NCI-H2196 treated with DMSO at 0.1 percent for 48 hours (cell line): Measurements from ENCODE around the gene ATP2C1.
"Not testable (repeated sequence)": the region's sequence is repeated elsewhere in the genome, so short reads cannot be mapped to it uniquely, and the experiment has no call there.

Source experiments
- DNase-seq: peaks from one replicate; lab custom pipeline; 2025; ENCODE audit not compliant: unreplicated experiment; lab: John Stamatoyannopoulos, UW

The ATP2C1 gene

GRCh38 chr3:130893376-130894129 is at the start of gene ATP2C1:
TSS of gene ATP2C1 (plus strand) at chr3:130894084. CDS start at chr3:130894770, 686 bp downstream.
- DNase-seq: peak; percentile 97

- no peak for DNase-seq
These were observed 49.4 kb upstream of the ATP2C1 start for GRCh38 chr3:130844462-130844861.

GRCh38 chr3:130846181-130846580 is 47.7 kb upstream of the ATP2C1 start:
- DNase-seq: no peak

DNA sequence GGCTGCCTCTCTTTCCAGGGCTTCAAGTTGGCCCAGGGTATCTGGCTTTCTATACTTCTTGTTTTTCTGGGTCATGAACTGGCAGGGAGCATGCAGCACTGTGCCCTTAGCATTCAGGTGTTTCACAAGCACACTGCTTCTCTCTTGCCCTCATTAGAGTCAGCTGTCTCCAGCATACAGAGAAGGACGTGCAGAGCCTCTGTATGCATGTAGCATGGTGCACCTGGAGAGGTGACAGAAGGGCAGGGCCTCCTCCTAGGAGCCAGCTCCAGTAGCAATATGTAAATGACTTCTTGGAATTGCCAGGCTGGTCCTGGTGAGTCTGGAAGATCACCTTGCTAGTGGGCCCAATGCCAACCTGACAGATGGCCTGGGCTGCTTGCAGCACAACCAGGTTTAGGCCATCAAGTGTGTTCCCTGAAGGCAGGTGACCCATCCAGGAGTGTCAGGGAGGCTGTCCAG is 44.8 kb upstream of the ATP2C1 start:
- peak; percentile 94 for DNase-seq

- peak; percentile 87 for DNase-seq
These were observed 43.7 kb upstream of the ATP2C1 start for GRCh38 chr3:130850044-130850797.

GRCh38 chr3:130850843-130851242 is 43.0 kb upstream of the ATP2C1 start:
- DNase-seq: no peak

DNA sequence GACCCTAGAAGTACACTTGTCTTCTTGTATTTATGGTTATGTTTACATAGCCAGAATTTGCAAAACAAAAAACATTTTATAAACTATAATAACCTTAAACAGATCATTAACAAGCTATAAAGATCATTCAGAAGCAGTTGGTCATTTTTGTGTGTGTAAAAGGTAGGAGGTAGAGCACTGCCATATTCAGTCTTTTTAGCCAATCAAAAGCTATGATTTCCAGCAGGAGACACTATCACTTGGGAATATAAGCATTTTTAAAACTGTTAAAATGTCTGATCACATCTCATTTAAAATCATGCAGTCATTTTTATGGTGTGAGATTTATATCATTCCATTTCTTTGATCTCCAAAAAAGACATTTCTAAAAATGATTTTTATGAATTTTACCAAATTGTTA is 42.6 kb upstream of the ATP2C1 start:
- no peak for DNase-seq

- DNase-seq: no peak
These were observed 40.3 kb upstream of the ATP2C1 start for GRCh38 chr3:130853581-130853980.

DNA sequence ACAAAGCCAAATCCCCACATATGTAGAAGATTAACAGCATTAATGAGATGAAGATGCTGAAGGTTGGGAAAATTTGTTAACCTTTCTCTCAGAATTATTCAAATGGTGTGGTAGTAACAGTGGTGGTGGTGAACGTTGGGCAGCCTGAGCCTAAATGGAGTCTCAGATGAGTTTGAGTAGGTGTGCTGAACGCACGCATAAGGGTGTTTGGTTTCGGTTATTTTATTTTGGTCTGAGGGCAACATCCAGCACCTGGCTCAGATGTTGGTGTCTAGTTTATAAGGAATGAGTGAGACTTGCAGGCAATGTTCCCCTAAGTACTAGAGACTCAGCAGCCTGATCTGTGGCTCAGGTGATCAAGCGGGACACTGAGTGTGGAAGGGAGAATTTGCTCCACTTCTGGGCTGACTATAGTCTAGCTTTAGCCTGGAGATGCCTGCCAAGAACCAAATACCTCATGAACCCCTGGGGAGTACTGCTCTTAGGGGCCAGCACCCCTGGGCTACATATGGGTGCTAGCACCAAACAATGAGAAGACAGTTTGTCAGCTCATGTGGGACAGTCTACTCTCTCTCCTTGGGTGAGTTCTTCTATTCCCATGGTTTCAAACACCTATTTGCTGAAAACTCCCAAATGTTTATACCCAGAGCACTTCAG is 39.5 kb upstream of the ATP2C1 start:
- no peak for DNase-seq

DNA sequence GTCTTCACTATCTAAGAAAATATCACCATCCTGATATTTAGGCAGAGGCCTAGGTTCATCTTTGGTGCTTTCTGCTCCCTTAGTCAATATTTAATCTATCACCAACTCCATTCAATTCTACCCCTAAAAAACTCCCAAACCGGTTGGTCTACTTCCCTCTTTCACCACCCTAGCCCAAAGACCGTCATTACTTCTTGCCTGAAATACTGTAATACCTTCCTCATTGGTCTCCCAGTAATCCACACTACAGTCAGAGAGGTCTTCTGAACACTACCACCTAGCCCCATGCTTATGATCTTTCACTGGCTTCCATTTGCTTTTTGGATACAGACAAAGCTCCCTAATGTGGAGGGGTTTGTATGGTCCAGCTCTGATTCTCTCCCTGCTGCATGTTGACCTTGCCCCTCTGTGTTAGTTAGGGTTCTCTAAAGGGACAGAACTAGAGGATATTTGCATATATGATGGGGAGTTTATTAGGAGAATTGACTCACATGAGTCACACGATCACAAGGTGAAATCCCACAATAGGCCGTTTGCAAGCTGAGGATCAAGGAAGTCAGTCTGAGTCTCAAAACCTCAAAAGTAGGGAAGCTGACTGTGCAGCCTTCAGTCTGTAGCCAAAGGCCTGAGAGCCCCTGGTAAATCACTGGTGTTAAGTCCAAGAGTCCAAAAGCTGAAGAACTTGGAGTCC is 36.4 kb upstream of the ATP2C1 start:
- DNase-seq: no peak

- not testable (repeated sequence) for DNase-seq
These were observed 31.8 kb upstream of the ATP2C1 start for GRCh38 chr3:130862130-130862529.

GRCh38 chr3:130865489-130865888 is 28.4 kb upstream of the ATP2C1 start:
- DNase-seq: no peak

DNA sequence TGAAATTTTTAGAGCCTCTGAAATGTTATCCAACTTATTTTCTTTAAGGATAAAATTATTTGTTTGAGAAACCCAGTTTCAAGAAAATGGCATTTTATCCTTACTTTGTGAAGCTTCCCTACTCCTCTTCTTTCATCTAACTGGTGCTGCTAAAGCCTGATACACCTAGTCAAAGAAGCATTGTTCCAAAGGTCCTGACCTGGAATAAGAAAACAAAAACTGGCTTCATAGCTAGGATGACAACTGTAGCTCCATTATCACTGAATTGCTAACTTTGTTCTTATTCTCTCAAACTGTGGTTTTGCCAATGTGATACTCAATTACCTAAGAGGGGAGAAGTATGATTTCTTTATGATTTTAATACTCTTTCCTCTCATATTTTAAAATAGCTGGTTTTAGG is 27.6 kb upstream of the ATP2C1 start:
- no peak for DNase-seq

GRCh38 chr3:130870423-130870822 is 23.5 kb upstream of the ATP2C1 start:
- DNase-seq: no peak

DNA sequence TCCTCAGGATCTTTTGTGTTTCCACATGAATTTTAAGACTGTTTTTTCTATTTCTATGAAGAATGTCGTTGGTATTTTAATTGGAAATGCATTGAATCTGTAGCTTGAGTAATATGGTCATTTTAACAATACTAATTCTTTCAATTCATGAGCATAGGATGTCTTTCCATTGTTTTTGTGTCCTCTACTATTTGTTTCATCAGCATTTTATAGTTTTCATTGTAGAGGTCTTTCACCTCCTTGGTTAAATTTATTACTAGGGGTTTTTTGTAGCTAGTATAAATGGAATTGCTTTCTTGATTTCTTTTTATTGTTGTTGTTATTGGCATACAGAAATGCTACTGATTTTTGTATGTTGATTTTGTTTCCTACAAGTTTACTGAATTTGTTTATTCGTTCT is 17.3 kb upstream of the ATP2C1 start:
- no peak for DNase-seq

GRCh38 chr3:130878464-130878863 is 15.4 kb upstream of the ATP2C1 start:
- DNase-seq: no peak

DNA sequence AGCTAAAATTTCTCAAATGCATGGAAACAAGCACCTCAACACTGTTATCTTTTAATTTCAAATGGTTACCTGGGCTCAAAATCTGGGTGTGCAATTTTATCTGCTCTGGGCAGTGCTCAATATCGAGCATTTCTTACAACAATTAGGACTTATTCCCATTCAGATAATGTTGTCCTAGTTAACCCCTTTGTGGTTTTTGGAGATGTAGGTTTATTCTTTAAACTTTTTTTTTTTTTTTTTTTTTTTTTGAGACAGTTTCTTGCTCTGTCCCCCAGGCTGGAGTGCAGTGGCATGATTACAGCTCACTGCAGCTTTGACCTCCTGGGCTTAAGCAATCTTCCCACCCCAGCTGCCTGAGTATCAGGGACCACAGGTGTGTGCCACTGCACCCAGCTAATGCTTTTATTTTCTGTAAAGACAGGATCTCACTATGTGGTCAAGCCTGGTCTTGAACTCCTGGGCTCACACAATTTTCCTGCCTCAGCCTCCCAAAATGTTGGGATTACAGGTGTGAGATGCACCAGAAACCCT is 4.4 kb upstream of the ATP2C1 start:
- DNase-seq: no peak

DNA sequence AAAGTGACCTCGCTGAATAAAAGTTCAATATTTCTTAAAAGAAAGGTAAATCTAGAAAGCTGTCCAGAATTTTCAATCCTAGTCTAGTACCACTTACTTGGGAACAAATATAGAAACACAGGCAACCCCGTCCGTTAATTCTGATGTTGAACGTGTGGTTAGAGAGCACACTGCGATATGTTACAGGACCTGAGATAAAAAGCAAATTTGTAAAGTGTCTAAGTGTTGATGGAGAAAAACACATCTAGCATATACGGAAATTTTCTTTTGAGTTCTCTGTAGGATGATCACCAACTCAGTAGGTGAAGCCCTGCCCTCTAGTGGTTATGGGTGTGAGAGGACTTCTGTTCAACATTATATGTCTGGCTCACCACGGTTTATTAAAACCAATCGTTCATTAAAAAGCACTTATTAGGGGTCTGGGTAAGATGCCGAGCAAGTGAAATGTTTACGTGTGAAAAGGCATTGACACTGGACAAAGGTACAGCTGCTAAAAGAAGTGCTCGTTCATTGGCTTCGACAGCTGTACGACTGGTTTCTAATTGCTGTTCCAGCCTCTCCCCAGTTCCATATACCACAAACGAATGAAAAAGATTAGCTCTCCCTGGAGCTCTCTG is 1.0 kb upstream of the ATP2C1 start:
- DNase-seq: peak; percentile 87

GRCh38 chr3:130894130-130894985 is 474 bp downstream of the ATP2C1 start:
- DNase-seq: no peak

DNA sequence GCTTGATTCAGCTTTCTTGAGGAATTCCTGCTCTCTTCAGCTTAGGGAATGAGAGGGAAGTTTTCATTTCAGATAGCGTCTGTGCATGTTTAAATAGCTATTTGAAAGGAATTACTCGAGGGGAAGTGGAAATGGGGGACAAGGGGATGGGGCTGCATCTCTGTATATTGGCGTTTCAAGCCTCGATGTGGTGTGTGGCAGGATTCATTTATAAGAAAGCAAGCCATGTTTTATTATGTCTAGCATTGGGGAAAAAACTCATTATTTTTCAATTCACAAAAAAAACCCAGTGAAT is 1.0 kb downstream of the ATP2C1 start:
- DNase-seq: no peak
